Measurements from ENCODE around the gene KLHL25.

- TF ChIP-seq POLR2A (IDR thresholded peaks at IDR 0.05; ENCODE audit: low read length) (no peak), RNF2 (IDR thresholded peaks at IDR 0.05; ENCODE audit: borderline replicate concordance, low read depth) (no peak)
Observed at GRCh38 chr15:85782064-85782463, 12.7 kb downstream of the KLHL25 start.

All from A549 (cell line).